ENCODE data around the gene ERC2.

The ERC2 gene

GRCh38 chr3:55516392-55517030 is 951.8 kb downstream of the ERC2 start:
- Histone ChIP-seq H3K36me3 (ENCODE audit: control insufficient read depth, insufficient read depth, low read length) (no peaks in the 10 kb centered on the region), H3K9me3 (ENCODE audit: control insufficient read depth, low read length) (no peaks in the 10 kb centered on the region), H3K4me3 (ENCODE audit: low read depth, low read length) (no peak overlapping the region), H3K79me2 (no peaks in the 10 kb centered on the region), H3K4me2 (ENCODE audit: low read length) (no peak overlapping the region), H3K27me3 (ENCODE audit: control insufficient read depth, insufficient read depth, low read length) (no peaks in the 10 kb centered on the region), H3K27ac (no peak overlapping the region), H2AFZ (no peak overlapping the region), H3K4me1 (no peaks in the 10 kb centered on the region), H3K9ac (no peak overlapping the region)
- no peak for TF ChIP-seq CTCF (IDR thresholded peaks at IDR 0.05)

DNA sequence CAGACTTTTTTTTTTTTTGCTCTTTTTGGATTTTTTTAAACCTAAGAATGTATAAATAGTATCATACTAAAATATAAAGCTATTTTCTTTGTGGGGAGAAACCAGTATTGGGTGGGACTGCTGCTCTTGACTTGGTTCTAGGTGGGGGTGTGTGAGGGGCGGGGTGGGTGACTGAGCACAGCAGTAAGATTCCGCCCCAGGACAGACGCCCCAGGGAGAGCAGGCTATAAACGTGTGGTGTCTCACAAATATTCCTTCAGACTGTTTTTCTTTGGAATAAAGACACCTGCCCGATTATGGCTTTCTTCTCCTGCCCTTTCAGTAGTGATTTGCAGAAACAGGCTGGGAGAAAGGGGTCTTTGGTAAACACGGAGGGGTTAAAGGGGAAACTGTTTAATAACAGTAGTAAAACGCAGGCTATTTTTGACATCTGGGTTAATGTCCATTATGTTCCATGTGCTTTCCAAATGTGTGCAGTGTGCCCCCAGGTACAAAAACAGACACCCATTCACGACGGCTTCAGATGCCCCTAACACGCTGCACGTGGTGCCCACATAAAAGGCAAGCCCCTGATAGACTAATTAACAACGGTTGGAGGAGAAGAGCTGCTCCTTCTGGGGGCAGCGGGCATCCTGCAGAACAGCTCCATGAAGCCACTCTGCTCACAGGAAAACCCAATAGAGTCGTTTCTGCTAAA is 952.6 kb downstream of the ERC2 start:
- no peak for TF ChIP-seq CTCF (IDR thresholded peaks at IDR 0.05)
- H3K36me3 ChIP-seq (ENCODE audit: control insufficient read depth, insufficient read depth, low read length), result no peaks in the 10 kb centered on the region
- H3K27ac ChIP-seq, result no peak overlapping the region
- H3K4me3 ChIP-seq (ENCODE audit: low read depth, low read length), result no peak overlapping the region
- no peak overlapping the region for H2AFZ ChIP-seq
- no peaks in the 10 kb centered on the region for H3K27me3 ChIP-seq (ENCODE audit: control insufficient read depth, insufficient read depth, low read length)
- H3K79me2 ChIP-seq, result no peaks in the 10 kb centered on the region
- no peaks in the 10 kb centered on the region for H3K4me1 ChIP-seq
- H3K9ac ChIP-seq, result no peak overlapping the region
- no peak overlapping the region for H3K4me2 ChIP-seq (ENCODE audit: low read length)
- no peaks in the 10 kb centered on the region for H3K9me3 ChIP-seq (ENCODE audit: control insufficient read depth, low read length)

- H2AFZ ChIP-seq, result no peak overlapping the region
- no peak overlapping the region for H3K4me2 ChIP-seq (ENCODE audit: low read length)
- H3K27ac ChIP-seq, result no peak overlapping the region
- H3K4me1 ChIP-seq, result no peaks in the 10 kb centered on the region
- H3K4me3 ChIP-seq (ENCODE audit: low read depth, low read length), result no peak overlapping the region
- no peaks in the 10 kb centered on the region for H3K9me3 ChIP-seq (ENCODE audit: control insufficient read depth, low read length)
- no peaks in the 10 kb centered on the region for H3K36me3 ChIP-seq (ENCODE audit: control insufficient read depth, insufficient read depth, low read length)
- H3K79me2 ChIP-seq, result no peaks in the 10 kb centered on the region
- no peak overlapping the region for H3K9ac ChIP-seq
- TF ChIP-seq CTCF (IDR thresholded peaks at IDR 0.05), result no peak
- no peaks in the 10 kb centered on the region for H3K27me3 ChIP-seq (ENCODE audit: control insufficient read depth, insufficient read depth, low read length)
Measured at GRCh38 chr3:55514962-55515361, 953.3 kb downstream of the ERC2 start.

- Histone ChIP-seq H3K4me2 (ENCODE audit: low read length) (no peak overlapping the region), H3K79me2 (no peaks in the 10 kb centered on the region), H3K9me3 (ENCODE audit: control insufficient read depth, low read length) (no peaks in the 10 kb centered on the region), H3K4me3 (ENCODE audit: low read depth, low read length) (no peak overlapping the region), H2AFZ (no peak overlapping the region), H3K36me3 (ENCODE audit: control insufficient read depth, insufficient read depth, low read length) (no peaks in the 10 kb centered on the region), H3K27ac (no peak overlapping the region), H3K27me3 (ENCODE audit: control insufficient read depth, insufficient read depth, low read length) (no peaks in the 10 kb centered on the region), H3K9ac (no peak overlapping the region), H3K4me1 (no peaks in the 10 kb centered on the region)
- TF ChIP-seq CTCF (IDR thresholded peaks at IDR 0.05), result no peak
Measured at GRCh38 chr3:55512571-55513343, 955.5 kb downstream of the ERC2 start.
